HG02884 (cell line): ENCODE results near the gene KCNIP3.

Source experiments
- ATAC-seq: cut with Tn5 transposase; IDR thresholded peaks from one replicate; pipeline ENCODE4 v1.9.1; 2021; ENCODE audit warnings: mild to moderate bottlenecking, moderate library complexity; ENCODE audit not compliant: unreplicated experiment

KCNIP3 gene

GRCh38 chr2:95274291-95275150, 22.6 kb upstream of the KCNIP3 start, which contains the start of gene PROM2:
TSS of gene PROM2 (plus strand) at chr2:95274449. CDS start at chr2:95274586, 137 bp downstream.
- no peak for ATAC-seq

- ATAC-seq = no peak
Measured at GRCh38 chr2:95275151-95275515, 22.0 kb upstream of the KCNIP3 start.

- ATAC-seq = no peak
Measured at GRCh38 chr2:95275601-95276243, 21.4 kb upstream of the KCNIP3 start.

GRCh38 chr2:95276244-95276887, 20.8 kb upstream of the KCNIP3 start:
- no peak for ATAC-seq

DNA sequence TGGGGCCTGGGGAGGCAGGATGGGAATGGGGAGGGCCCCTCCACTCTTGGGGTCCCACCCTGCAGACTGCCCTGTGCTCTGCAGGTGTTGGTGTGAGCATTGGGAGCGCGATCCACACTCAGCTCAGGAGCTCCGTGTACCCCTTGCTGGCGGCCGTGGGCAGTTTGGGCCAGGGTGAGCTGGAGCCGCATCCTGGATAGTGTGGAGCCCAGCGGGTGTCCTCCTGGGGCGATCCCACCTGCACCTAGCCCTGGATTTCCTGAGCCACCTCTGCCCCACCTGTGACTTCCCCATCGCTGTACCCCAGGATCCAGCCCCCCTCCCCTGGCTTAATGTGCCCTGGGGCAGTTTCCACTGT, 20.3 kb upstream of the KCNIP3 start:
- ATAC-seq = no peak

- no peak for ATAC-seq
Measured at GRCh38 chr2:95277246-95277906, 19.8 kb upstream of the KCNIP3 start.

DNA sequence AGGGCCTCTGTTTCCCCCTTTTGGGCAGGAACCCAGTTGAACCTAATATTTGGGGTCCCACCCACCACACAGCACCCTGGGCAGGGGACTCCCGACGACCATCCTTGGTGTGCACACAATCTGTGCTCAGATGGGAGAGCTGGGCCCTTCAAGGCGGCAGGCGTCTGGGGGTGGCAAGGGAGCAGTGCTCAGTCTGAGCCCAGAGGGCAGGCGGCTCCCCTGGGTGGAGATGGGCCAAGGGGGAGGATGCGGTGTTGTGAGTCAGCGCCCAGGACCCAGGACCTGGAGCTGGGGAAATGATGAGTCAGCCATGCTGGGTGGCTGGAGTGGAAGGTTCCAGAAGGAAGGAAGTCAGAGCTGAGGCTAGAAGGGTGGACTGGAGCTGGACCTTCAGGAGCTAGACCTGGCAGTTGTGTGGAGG, 19.1 kb upstream of the KCNIP3 start:
- no peak for ATAC-seq

DNA sequence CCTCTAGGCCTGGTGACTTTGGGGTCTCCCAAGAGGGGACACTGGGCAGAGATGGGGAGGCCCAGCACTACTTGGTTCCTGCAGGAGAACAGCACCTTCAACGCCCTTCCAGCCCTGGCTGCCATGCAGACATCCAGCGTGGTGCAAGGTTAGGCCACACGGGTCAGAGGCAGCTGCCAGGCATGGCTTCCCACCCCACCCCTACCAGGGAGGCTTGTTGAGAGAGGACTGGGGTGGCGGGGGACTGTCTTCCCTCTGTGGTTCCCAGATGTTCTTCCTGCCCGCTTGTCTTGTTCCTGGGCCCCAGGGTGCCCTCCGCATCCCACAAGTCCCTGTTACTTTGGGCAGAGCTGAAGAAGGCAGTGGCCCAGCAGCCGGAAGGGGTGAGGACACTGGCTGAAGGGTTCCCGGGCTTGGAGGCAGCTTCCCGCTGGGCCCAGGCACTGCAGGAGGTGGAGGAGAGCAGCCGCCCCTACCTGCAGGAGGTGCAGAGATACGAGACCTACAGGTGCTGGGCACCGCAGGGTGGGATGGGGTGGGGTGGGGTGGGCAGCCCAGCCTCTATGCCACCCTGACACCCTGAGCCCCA, 18.4 kb upstream of the KCNIP3 start:
- no peak for ATAC-seq

DNA sequence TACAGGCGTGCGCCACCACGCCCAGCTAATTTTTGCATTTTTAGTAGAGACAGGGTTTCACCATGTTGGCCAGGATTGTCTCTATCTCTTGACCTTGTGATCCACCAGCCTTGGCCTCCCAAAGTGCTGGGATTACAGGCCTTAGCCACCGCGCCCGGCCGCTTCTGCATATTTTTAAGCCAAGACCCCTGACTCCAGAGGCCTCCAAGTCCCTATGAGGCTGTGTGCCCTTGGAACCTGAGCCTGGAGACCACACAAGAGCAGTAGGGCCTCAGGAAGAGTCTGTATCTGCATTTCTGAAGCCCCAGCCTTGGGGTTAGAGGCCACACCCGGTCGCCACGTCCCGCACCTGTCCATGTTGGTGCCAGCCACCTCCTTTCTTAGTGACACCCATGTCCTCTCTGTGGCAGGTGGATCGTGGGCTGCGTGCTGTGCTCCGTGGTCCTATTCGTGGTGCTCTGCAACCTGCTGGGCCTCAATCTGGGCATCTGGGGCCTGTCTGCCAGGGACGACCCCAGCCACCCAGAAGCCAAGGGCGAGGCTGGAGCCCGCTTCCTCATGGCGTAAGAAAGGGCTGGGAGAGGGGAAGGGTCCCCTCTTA, 17.6 kb upstream of the KCNIP3 start:
- no peak for ATAC-seq

DNA sequence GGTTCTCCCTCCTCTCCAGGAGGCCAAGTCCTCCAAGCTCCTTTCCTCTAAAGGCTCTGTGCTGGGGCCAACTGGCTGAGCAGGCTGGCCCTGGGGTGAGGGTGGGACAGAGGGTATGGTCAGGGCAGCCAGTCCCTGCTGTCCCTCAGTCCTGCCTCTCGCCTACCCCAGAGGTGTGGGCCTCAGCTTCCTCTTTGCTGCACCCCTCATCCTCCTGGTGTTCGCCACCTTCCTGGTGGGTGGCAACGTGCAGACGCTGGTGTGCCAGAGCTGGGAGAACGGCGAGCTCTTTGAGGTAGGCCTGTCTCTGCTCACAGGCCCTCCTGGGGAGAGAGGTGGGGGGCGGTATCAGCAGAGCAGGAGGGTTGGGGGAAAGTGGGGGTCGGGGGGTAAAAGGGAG, 16.1 kb upstream of the KCNIP3 start:
- ATAC-seq = no peak

DNA sequence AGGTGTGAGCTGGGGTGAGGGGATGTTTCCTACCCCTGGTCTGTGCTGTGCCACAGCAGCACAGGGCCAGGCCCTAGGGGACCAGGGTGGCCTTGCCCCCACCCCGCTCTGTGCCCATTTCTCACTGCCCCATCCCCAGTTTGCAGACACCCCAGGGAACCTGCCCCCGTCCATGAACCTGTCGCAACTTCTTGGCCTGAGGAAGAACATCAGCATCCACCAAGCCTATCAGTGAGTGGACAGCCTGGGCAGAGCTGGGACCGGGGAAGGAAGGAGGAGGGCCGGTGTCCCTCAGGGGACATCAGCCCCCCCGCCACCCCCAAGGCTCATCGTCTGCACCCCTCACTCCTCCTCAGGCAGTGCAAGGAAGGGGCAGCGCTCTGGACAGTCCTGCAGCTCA, 15.4 kb upstream of the KCNIP3 start:
- no peak for ATAC-seq

DNA sequence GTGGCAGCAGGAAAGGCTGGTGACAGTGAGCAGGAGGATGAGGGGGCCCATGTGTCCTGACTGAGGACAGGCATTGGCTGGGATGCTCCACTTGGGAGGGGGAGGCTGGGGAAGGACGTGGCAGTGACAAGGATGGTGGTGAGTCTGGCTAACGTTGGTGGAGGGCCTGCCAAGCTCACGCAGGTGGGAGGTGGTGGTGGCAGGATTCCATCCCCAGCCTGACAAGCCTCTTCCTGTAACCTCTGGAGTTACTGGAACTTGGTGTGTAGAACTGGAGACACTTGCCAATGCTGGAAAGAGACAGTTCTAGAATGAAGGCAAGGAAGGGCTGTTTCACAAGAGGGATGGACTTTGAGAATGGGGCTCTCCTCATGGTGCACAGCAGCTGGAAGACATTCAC, 14.7 kb upstream of the KCNIP3 start:
- ATAC-seq = no peak

GRCh38 chr2:95283562-95283961, 13.6 kb upstream of the KCNIP3 start:
- ATAC-seq = no peak

DNA sequence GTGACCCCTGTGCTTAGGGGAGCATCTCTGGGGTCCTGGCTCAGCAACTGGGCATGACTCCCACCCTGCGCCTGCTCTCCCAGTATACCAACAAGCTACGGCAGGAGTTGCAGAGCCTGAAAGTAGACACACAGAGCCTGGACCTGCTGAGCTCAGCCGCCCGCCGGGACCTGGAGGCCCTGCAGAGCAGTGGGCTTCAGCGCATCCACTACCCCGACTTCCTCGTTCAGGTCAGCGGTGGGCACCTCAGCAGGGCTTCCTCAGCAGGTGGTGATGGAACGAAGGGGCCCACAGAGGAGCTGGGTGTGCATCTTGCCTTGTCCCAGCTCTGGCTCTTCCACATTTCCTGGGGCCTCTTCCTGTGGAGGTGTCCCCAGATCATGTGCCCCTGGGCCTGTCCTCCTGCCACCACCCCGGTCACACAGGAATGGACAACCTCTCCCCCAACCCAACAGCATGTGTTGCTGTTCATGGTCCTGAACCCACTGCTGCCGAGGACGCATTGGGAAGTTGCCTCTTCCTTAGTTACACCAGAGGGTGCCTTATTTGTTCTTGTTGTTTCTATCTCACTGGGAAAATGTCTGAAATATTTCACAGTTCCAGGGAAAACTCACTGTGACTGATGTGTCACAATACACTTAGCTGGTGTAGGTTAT, 12.1 kb upstream of the KCNIP3 start:
- ATAC-seq = no peak

GRCh38 chr2:95285542-95285932, 11.6 kb upstream of the KCNIP3 start:
- no peak for ATAC-seq

GRCh38 chr2:95287336-95287735, 9.8 kb upstream of the KCNIP3 start:
- ATAC-seq = no peak

DNA sequence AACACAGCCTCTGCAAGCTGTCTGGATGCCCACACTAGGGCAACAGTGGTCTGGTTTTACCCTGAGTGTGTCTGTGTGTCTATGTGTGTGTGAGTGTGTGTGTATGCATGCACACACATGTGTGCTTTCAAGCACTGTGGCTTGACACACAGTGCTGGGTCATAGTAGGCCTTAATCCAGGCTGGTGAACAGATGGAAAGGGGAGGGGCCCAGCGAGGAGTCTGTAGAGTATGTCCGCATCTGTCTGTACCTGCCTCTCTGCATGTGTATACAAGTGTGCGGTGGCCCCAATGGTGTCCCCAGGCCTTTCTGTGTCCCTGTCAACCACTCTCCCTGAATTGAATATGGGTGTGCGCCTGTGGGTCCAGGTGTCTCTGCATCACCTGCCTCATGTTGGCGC, 9.3 kb upstream of the KCNIP3 start:
- ATAC-seq = no peak

- ATAC-seq = no peak
Measured at GRCh38 chr2:95289253-95289652, 7.9 kb upstream of the KCNIP3 start.

DNA sequence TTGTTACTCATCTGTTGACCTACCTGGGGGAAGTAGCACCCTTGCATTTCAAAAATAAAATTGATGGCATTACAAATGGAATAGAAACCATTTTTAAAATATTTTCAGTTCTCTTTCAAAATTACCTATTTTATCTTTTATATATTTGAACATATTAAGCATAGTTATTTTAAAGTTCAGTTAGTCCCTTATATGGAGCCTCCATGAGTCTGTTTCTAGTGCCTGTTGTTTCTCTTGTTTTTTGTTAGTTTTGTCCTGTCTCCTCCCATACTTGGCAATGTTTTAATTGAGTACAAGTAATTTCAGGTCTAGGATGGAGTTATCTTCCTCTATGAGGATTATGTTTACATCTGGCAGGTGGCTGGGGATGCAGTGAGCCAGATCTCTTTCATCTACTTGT, 5.9 kb upstream of the KCNIP3 start:
- no peak for ATAC-seq

DNA sequence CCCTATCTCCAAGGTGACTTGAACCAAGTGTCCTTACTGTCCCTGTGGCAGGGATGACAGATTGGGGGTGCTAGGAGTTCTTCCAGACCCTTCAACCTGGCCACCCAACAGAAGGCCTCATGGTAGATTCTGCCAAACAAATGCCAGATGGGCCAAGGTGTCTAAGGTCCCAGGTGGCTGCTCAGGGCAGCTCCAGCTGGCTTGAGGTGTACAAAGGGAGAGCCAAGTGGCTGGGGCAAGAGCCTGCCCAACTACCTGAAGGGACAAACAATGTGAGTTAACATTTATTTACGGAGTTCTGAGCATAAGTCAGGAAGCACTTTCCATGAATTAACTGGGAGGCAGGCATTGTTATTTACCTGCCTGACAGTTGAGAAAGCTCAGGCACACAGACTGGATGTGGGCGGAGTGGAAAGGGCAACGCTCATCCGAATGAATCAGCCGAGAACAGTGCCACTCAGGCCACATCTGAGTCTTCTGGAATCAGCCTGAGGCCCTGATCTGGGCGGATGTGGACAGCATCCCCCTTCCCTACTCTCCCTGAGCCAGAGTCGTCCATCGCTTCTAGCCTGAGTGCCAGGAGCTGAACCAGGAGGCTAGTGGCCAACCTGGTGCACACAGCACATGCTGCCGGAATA, 4.4 kb upstream of the KCNIP3 start:
- no peak for ATAC-seq
